Activated CD8-positive, alpha-beta memory T cell treated with anti-CD3 and anti-CD28 coated beads, Interleukin-2, amount 50 U/mL, for 48 hours (primary cell): ENCODE data around the gene SON.
"Not testable (repeated sequence)": the region's sequence is repeated elsewhere in the genome, so short reads cannot be mapped to it uniquely, and the experiment has no call there.

ENCODE experiments used
- DNase-seq: peaks from one replicate; pipeline ENCODE4 v3.0.0-alpha.2; 2020

The SON gene

DNA sequence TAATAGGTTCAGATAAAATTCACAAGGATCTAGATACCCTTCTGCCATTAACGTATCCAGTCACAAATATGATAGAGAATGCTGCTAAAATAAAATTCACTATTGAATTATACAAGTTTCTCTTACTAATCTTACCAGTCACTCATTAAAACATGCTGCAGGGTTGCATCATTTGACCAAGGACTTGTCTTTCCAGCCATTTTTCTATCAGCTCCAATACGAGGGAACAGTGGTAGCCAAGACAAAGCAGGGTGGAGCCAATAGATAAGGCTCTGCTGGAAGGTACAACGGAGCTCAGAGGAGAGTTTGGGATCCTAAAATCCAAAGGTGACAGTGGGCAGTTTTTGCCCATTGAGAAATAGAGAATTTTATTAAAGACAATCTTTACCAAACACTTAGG lies 41.6 kb downstream of the SON start:
- no peak for DNase-seq

GRCh38 chr21:33586927-33587326 lies 44.1 kb downstream of the SON start:
- DNase-seq = no peak

- DNase-seq = peak; percentile 70
Observed at GRCh38 chr21:33587792-33588484, 45.1 kb downstream of the SON start.

DNA sequence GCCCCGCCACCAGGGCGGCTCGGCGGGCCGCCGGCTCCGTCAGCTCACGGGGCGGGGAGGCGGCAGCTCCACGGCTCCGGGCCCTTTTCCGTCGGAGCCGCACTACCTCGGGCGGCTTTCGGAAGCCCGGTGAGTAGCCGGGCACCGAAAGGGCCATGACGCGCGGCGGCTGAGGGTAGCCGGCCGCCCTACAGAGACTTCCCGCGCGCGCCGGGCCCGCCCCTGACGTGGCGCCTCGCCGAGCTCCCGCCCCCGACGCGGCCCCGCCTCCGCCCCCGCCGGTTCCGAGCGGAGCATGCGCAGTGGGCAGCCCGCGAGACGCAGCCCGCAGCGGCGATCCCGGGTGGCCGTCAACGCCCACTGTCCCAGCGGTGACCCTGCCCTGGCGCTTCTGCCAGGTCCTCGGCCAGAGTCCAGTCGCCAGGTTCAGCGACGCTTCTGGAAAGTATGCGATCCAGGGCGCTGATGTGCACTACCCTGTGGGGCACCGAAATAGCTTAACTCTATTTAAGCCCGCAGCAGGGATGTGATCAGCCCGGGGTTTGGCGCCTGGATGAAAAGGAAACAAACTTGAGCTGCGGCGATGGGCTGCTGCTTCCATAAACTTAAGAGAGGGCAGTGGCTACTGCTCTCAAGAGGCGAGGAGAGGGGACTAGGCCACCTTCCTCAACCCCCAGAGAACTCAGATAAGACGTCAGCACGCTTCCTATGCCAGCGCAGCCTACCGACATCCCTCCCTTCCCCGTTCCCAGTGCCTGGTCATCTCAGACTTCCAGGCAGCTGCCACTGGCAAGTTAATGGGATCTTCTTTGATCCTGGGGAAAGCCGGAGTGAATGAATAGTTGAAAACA lies 45.9 kb downstream of the SON start, which contains the start of gene DONSON:
Gene DONSON, minus strand, starts transcription at position 200 of the 851 bp plus-strand sequence. Its CDS starts 43 bp downstream, at position 157.
- DNase-seq = peak; percentile 97

DNA sequence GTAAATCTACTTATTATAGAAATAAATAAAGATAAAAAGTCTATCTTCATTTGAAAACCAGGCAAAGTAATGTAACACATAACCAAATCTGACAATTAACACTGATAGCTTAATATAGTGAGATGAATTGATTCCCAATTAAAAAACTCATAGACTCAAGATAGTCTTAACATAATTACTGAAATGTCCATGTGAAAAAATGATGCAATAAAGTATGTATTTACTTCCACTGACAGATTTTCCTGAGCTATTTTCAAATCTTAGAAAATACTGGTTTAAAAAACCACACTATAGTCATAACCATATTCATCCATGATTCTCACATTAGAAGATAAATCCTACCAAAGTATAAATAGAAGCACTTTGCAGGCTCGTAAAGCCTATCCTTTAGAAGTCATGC lies 55.2 kb downstream of the SON start:
- DNase-seq = no peak

DNA sequence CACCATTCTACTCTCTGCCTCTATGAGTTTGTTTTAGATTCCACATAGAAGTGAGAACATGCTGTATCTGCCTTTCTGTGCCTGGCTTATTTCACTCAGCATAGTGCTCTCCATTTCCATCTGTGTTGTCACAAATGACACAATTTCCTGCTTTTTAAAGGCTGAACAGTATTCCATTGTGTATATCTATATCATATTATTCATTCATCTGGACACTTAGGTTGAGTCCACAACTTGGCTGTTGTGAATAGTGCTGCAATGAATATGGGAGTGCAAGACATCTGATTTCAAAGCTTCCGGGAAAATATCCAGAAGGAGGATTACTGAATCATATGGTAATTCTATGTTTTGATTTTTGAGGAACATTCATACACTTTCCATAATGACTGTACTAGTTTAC lies 65.7 kb downstream of the SON start:
- DNase-seq = no peak

GRCh38 chr21:33611006-33611744 lies 68.3 kb downstream of the SON start:
- no peak for DNase-seq

DNA sequence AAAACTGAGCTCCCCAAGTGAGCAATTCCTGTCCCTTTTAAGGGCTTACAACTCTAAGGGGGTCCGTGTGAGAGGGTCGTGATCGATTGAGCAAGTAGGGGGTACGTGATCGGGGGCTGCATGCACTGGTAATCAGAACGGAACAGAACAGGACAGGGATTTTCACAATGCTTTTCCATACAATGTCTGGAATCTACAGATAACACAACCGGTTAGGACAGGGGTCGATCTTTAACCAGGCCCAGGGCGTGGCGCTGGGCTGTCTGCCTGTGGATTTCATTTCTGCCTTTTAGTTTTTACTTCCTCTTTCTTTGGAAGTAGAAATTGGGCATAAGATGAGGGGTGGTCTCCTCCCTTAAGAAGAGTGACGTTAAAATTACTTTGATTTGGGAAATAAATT lies 74.7 kb downstream of the SON start:
- not testable (repeated sequence) for DNase-seq

DNA sequence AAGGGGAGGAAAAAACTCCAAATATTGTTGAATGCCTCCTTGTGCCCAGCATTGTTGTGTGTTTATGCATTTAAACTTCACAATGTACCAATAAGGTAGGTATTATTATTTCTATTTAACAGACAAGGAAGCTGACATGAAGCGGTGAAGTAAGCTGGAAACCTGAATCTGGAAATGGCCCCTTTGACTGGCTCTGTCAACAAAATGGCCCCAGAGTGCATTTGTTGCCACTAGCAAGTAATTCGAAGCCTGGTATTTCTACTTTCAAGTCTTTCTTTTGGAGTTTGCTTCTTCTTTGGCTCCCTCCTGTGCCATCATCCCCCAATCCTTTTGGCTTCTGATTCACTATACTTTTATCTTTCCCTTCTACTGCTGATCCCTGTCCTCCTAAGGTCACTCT lies 75.6 kb downstream of the SON start:
- no peak for DNase-seq

DNA sequence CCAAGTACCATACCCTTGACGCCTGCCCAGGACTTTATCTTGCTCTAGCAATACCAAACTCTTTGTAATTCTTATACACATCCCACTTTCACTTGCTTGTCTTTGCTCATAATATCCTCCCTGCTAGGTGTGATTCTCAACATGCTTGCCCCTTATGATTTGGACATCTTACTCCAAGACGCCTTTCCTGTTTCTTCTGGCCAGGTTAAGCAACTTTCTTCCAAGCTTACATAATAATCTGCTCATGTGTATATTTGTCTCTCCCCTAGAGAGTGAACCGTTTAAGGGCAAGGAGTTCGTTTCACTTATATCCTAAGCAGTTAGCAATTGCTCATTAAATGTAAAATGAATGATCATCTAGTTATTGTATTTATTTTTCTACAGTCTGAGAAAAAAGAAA lies 76.9 kb downstream of the SON start:
- DNase-seq = no peak

DNA sequence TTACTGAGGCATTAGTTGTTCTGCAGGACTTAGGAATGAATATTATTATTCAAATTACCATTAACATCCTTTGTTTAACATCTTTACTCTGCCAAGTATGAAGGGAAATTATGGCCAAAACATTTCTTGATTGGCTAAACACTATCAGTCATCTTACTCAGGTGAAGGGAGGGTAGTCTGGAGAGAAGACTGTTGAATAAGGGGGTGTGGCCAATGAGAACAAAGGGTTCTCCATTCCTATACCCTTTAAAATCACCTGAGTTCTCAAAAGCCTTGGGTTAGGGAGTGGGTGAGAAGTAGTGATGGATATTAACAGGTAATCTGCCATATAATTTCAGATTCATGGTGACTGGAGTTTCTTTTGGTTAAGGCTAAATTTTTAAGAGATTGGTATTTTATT lies 79.4 kb downstream of the SON start:
- no peak for DNase-seq

- DNase-seq = not testable (repeated sequence)
Observed at GRCh38 chr21:33626151-33626550, 83.3 kb downstream of the SON start.
